Trophoblast cell (in vitro differentiated cells and primary cell): ENCODE measurements around the gene GSE1.

ENCODE experiments used
- DNase-seq, 2 donors: peaks; one replicate each; pipeline ENCODE4 v3.0.0-alpha.2; 2016
- H2AFZ ChIP-seq: 2 replicates; pipeline ENCODE4 v1.6.1; 2013; ENCODE audit warnings: low read length, moderate library complexity, mild to moderate bottlenecking; ENCODE audit not compliant: insufficient read depth, poor library complexity
- H2AK5ac ChIP-seq: 2 replicates; pipeline ENCODE4 v1.6.1; 2013; ENCODE audit warnings: mild to moderate bottlenecking, low read length
- H2BK120ac ChIP-seq: 2 replicates; pipeline ENCODE4 v1.6.1; 2013; ENCODE audit warnings: low read length, mild to moderate bottlenecking, moderate library complexity; ENCODE audit not compliant: insufficient read depth, poor library complexity
- H2BK12ac ChIP-seq: 2 replicates; pipeline ENCODE4 v1.6.1; 2013; ENCODE audit warnings: mild to moderate bottlenecking, low read length, moderate library complexity
- H2BK5ac ChIP-seq: 2 replicates; pipeline ENCODE4 v1.6.1; 2013; ENCODE audit warnings: low read length, low read depth, moderate library complexity, mild to moderate bottlenecking; ENCODE audit not compliant: poor library complexity
- H3K14ac ChIP-seq: 2 replicates; pipeline ENCODE4 v1.6.1; 2013; ENCODE audit warnings: mild to moderate bottlenecking, low read length
- H3K18ac ChIP-seq: 2 replicates; pipeline ENCODE4 v1.6.1; 2013; ENCODE audit warnings: mild to moderate bottlenecking, low read length
- H3K23ac ChIP-seq: 2 replicates; pipeline ENCODE4 v1.6.1; 2013; ENCODE audit warnings: low read length
- H3K27ac ChIP-seq: 2 replicates; pipeline ENCODE4 v1.5.1; 2013; ENCODE audit warnings: low read depth, mild to moderate bottlenecking, inconsistent platforms, low read length, moderate library complexity
- H3K27me3 ChIP-seq: 2 replicates; pipeline ENCODE4 v1.6.1; 2013; ENCODE audit warnings: inconsistent platforms, mild to moderate bottlenecking, low read length, moderate library complexity; ENCODE audit not compliant: insufficient read depth
- H3K36me3 ChIP-seq, 2 experiments: 1 replicate in 1 of 2; 2 replicates in 1 of 2; pipeline ENCODE4 v1.6.1; 2013; ENCODE audit warnings: low read length in 2 of 2, mild to moderate bottlenecking in 2 of 2, moderate library complexity in 1 of 2; ENCODE audit not compliant: insufficient read depth in 2 of 2, control insufficient read depth in 1 of 2
- H3K4ac ChIP-seq: 2 replicates; pipeline ENCODE4 v1.6.1; 2013; ENCODE audit warnings: low read depth, mild to moderate bottlenecking, low read length, moderate library complexity
- H3K4me1 ChIP-seq, 2 experiments: 1 replicate in 1 of 2; 2 replicates in 1 of 2; pipeline ENCODE4 v1.6.1; 2013; ENCODE audit warnings: low read length in 2 of 2, mild to moderate bottlenecking in 2 of 2, moderate library complexity in 1 of 2; ENCODE audit not compliant: insufficient read depth in 2 of 2, control insufficient read depth in 1 of 2
- H3K4me2 ChIP-seq: 2 replicates; pipeline ENCODE4 v1.6.1; 2013; ENCODE audit warnings: inconsistent platforms, mild to moderate bottlenecking, low read length, moderate library complexity
- H3K4me3 ChIP-seq: 2 replicates; pipeline ENCODE4 v1.5.1; 2013; ENCODE audit warnings: mild to moderate bottlenecking, low read depth, low read length, inconsistent platforms
- H3K79me1 ChIP-seq: one replicate; pipeline ENCODE4 v1.6.1; 2013; ENCODE audit warnings: low read length
- H3K79me2 ChIP-seq: 2 replicates; pipeline ENCODE4 v1.6.1; 2013; ENCODE audit warnings: low read length, mild to moderate bottlenecking; ENCODE audit not compliant: control insufficient read depth, insufficient read depth, poor library complexity
- H3K9ac ChIP-seq: 2 replicates; pipeline ENCODE4 v1.6.1; 2013; ENCODE audit warnings: mild to moderate bottlenecking, low read length
- H3K9me3 ChIP-seq: 2 replicates; pipeline ENCODE4 v1.6.1; 2013; ENCODE audit warnings: low read depth, mild to moderate bottlenecking, control low read depth, inconsistent platforms, low read length; ENCODE audit not compliant: insufficient read depth
- H4K12ac ChIP-seq: 2 replicates; pipeline ENCODE4 v1.6.1; 2013; ENCODE audit warnings: low read depth, mild to moderate bottlenecking, low read length, moderate library complexity
- H4K8ac ChIP-seq: 2 replicates; pipeline ENCODE4 v1.6.1; 2013; ENCODE audit warnings: low read depth, mild to moderate bottlenecking, low read length, moderate library complexity
- H4K91ac ChIP-seq: one replicate; pipeline ENCODE4 v1.6.1; 2013; ENCODE audit warnings: low read depth, mild to moderate bottlenecking, low read length, moderate library complexity
- WGBS: extraction: QIAGEN DNeasy Blood & Tissue Kit; methylation state at CpG from one replicate; pipeline ENCODE4 v1.1.7; 2013; ENCODE audit warnings: missing lambda C conversion rate; ENCODE audit not compliant: insufficient read length, insufficient coverage; ENCODE audit errors: extremely low coverage; 5-methylcytosine and 5-hydroxymethylcytosine counted together

Gene GSE1

DNA sequence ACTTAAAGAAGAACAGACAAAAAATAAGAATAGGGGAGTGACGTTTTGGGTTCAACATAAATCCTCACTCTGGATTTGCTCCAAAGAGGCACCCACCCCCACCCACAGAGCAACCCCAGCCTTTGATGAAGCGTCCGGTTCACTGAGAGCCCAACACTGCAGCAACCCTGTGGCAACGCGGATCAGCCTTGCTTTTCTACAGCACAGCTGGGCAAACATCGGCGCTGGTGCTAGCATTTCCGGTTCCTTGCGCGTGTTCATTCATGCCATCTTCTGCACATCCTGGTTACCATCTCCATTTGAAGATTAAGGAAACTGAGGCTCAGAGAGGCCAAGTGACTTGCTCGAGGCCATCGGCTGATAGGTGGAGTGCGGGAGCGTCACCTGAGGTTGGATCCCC lies 84.3 kb downstream of the GSE1 start:
- no CpG with 5 or more reads among the region's 14 CpGs for WGBS
- H3K36me3 ChIP-seq: no peaks in the 10 kb centered on the region
- H3K23ac ChIP-seq: no peak overlapping the region
- H4K12ac ChIP-seq: no peak overlapping the region
- H3K4me1 ChIP-seq: no peaks in the 10 kb centered on the region
- no peak overlapping the region for H3K4me2 ChIP-seq
- H3K27ac ChIP-seq: no peak overlapping the region
- no peak overlapping the region for H3K4me3 ChIP-seq
- H4K8ac ChIP-seq: no peak overlapping the region
- DNase-seq: no peak
- H3K27me3 ChIP-seq: no peaks in the 10 kb centered on the region
- no peak overlapping the region for H3K14ac ChIP-seq
- no peaks in the 10 kb centered on the region for H3K79me1 ChIP-seq
- H2BK5ac ChIP-seq: no peak overlapping the region
- H3K9ac ChIP-seq: no peak overlapping the region
- H4K91ac ChIP-seq: no peak overlapping the region
- H3K9me3 ChIP-seq: peaks cover 2% of the 10 kb centered on the region
- H3K18ac ChIP-seq: no peak overlapping the region
- H2AFZ ChIP-seq: no peak overlapping the region
- no peak overlapping the region for H3K4ac ChIP-seq
- H2BK120ac ChIP-seq: no peak overlapping the region
- H2AK5ac ChIP-seq: no peak overlapping the region
- no peaks in the 10 kb centered on the region for H3K79me2 ChIP-seq
- H2BK12ac ChIP-seq: no peak overlapping the region

DNA sequence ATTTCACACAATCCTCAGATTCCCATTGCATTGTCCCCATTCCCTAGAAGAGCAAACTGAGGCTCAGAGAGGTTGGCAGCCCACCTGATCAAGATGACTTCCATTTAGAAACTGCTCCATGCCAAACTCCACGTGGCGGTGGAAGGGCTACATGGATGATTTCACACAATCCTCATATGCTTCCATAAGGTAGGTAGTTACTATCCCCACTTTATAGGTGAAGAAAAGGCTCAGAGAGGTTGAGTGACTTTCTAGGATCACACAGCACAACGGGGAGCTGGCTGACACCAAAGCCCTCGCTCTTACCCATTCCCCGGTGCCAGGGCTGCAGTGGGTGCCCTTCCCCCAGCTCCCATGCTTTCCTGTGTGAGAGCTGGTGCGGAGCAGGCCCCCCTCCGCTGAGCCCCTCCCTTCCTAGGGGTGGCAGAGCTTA lies 85.4 kb downstream of the GSE1 start:
- Histone ChIP-seq H3K9ac (no peak overlapping the region), H3K4me1 (no peaks in the 10 kb centered on the region), H2BK120ac (no peak overlapping the region), H2AK5ac (no peak overlapping the region), H3K79me1 (no peaks in the 10 kb centered on the region), H2BK12ac (no peak overlapping the region), H4K12ac (no peak overlapping the region), H2BK5ac (no peak overlapping the region), H4K8ac (no peak overlapping the region), H3K9me3 (peaks cover 2% of the 10 kb centered on the region), H3K23ac (no peak overlapping the region), H3K27me3 (no peaks in the 10 kb centered on the region), H3K36me3 (no peaks in the 10 kb centered on the region), H3K27ac (no peak overlapping the region), H3K18ac (no peak overlapping the region), H3K4me3 (no peak overlapping the region), H3K4ac (no peak overlapping the region), H3K79me2 (no peaks in the 10 kb centered on the region), H4K91ac (no peak overlapping the region), H2AFZ (no peak overlapping the region), H3K4me2 (no peak overlapping the region), H3K14ac (no peak overlapping the region)
- no CpG with 5 or more reads among the region's 7 CpGs for WGBS
- DNase-seq: no peak

DNA sequence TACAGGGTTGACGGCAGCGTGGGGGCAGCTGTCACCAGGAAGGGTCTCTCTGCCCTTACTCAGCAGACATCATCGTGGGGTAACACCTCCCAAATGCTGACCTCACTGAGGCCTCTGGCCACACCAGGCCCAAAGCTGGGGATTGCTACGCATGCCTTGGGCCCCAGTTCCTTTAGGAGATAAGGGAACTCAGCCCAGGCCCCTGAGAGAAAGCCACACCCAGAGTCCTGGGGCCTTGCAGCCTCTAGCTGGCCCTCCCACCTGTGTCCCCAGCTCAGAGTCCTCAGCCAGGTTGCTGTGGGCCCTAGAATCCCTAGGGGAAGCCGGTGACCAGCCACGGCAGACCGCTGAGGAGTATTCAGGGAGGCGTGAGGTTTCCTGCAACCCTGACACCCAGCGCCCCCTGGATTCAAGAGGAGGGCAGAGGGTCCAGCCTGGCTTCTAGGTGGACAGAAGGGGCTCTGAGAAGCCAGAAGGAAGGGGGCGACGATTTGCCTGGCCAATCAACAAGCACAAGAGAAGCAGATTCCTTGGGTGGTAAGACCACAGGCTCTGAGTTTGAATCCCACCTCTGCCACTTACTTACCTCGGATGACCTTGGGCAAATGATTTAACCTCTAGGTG lies 85.9 kb downstream of the GSE1 start:
- H3K14ac ChIP-seq: no peak overlapping the region
- no peak overlapping the region for H3K4ac ChIP-seq
- no peaks in the 10 kb centered on the region for H3K36me3 ChIP-seq
- H3K4me3 ChIP-seq: no peak overlapping the region
- H2AFZ ChIP-seq: no peak overlapping the region
- no peak overlapping the region for H3K9ac ChIP-seq
- no peaks in the 10 kb centered on the region for H3K4me1 ChIP-seq
- H3K23ac ChIP-seq: no peak overlapping the region
- H2BK12ac ChIP-seq: no peak overlapping the region
- no peak overlapping the region for H4K8ac ChIP-seq
- H3K79me2 ChIP-seq: no peaks in the 10 kb centered on the region
- no peak overlapping the region for H3K18ac ChIP-seq
- no peak overlapping the region for H2AK5ac ChIP-seq
- no peaks in the 10 kb centered on the region for H3K79me1 ChIP-seq
- H3K27me3 ChIP-seq: no peaks in the 10 kb centered on the region
- peaks cover 2% of the 10 kb centered on the region for H3K9me3 ChIP-seq
- H3K27ac ChIP-seq: no peak overlapping the region
- H4K91ac ChIP-seq: no peak overlapping the region
- no CpG with 5 or more reads among the region's 12 CpGs for WGBS
- no peak for DNase-seq
- H2BK5ac ChIP-seq: no peak overlapping the region
- H4K12ac ChIP-seq: no peak overlapping the region
- no peak overlapping the region for H2BK120ac ChIP-seq
- H3K4me2 ChIP-seq: no peak overlapping the region

DNA sequence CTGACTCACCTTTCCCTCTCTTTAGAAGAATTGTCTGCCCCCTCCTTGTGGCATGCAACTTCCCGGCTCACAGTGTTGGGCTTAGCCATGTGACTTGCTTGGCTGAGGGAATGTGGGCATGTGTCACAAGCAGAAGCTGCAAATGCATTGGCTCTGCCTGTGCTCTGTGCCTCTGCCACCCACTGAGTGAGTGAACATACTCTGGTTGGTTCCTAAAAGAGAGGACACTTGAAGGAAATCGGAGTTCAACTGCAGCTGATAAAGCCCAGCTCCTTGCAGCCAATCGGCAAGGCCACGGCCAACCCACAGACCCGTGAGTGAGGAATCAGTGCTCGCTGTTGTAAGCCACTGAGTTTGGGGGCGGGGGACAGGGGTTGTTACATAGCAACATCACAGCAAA lies 86.5 kb downstream of the GSE1 start:
- no peak overlapping the region for H2BK12ac ChIP-seq
- no peak overlapping the region for H2BK120ac ChIP-seq
- H4K8ac ChIP-seq: no peak overlapping the region
- H2BK5ac ChIP-seq: no peak overlapping the region
- DNase-seq: peak; percentile 57 to 76
- no peak overlapping the region for H3K4ac ChIP-seq
- no peaks in the 10 kb centered on the region for H3K4me1 ChIP-seq
- H2AFZ ChIP-seq: no peak overlapping the region
- no peaks in the 10 kb centered on the region for H3K27me3 ChIP-seq
- no peaks in the 10 kb centered on the region for H3K79me2 ChIP-seq
- WGBS: no CpG with 5 or more reads among the region's 7 CpGs
- no peak overlapping the region for H2AK5ac ChIP-seq
- H3K4me2 ChIP-seq: no peak overlapping the region
- no peak overlapping the region for H3K18ac ChIP-seq
- no peak overlapping the region for H3K27ac ChIP-seq
- no peaks in the 10 kb centered on the region for H3K36me3 ChIP-seq
- H3K9ac ChIP-seq: no peak overlapping the region
- no peak overlapping the region for H3K23ac ChIP-seq
- H3K14ac ChIP-seq: no peak overlapping the region
- H3K4me3 ChIP-seq: no peak overlapping the region
- H3K79me1 ChIP-seq: no peaks in the 10 kb centered on the region
- peaks cover 2% of the 10 kb centered on the region for H3K9me3 ChIP-seq
- H4K12ac ChIP-seq: no peak overlapping the region
- H4K91ac ChIP-seq: no peak overlapping the region
